ENCODE data around the gene PACS1. TPM values are rescaled to one million over a fixed set of nuclear protein-coding genes. Genes with fewer than 3 reads are reported as not detected.

The PACS1 gene
- total and polyA plus RNA-seq, 8 donors: 14.7 to 269 (median 51.0) TPM

GRCh38 chr11:66267039-66267378, 196.9 kb downstream of the PACS1 start:
- DNase-seq: no peak
- H3K4me3 ChIP-seq: peak overlapping the region; percentile 72 to 81 (median 78)
- no peaks in the 10 kb centered on the region for H3K27me3 ChIP-seq
- intact Hi-C loops (cut with DNase I; ENCODE audit: low total_unique reads): no loop called here
- peaks cover 16 to 51% (median 45%) of the 10 kb centered on the region in 4 donors for H3K4me1 ChIP-seq
- H3K27ac ChIP-seq: peak overlapping the region; percentile 90 to 98 (median 98)
- TF ChIP-seq EP300 (IDR thresholded peaks at IDR 0.05): no peak
- TF ChIP-seq POLR2A (IDR thresholded peaks at IDR 0.05): no peak
- TF ChIP-seq POLR2AphosphoS5 (IDR thresholded peaks at IDR 0.05): no peak
- no peak for TF ChIP-seq CTCF (IDR thresholded peaks at IDR 0.05)
- H3K9me3 ChIP-seq: no peaks in the 10 kb centered on the region
- WGBS, 5 donors: 12 to 28% (median 16%) methylated on average over 11 to 13 of the region's 13 CpGs
- H3K36me3 ChIP-seq: peaks cover 22 to 58% (median 54%) of the 10 kb centered on the region in 4 donors

- Histone ChIP-seq H3K4me1 (peaks cover 16 to 54% (median 45%) of the 10 kb centered on the region in 4 donors), H3K27me3 (no peaks in the 10 kb centered on the region), H3K27ac (peak overlapping the region; percentile 90 to 98 (median 98)), H3K36me3 (peaks cover 22 to 58% (median 54%) of the 10 kb centered on the region in 4 donors), H3K4me3 (peak overlapping the region; percentile 72 to 81 (median 78)), H3K9me3 (no peaks in the 10 kb centered on the region)
- intact Hi-C loops (cut with DNase I; ENCODE audit: low total_unique reads): no loop called here
- WGBS, 5 donors: 0 to 1% (median 0%) methylated on average over 29 to 61 of the region's 61 CpGs
- peak; percentile 89 to 97 for DNase-seq
- TF ChIP-seq CTCF (IDR thresholded peaks at IDR 0.05) (no peak), POLR2A (IDR thresholded peaks at IDR 0.05) (peak in 2 of 4 donors; percentile 34 to 37), EP300 (IDR thresholded peaks at IDR 0.05) (no peak), POLR2AphosphoS5 (IDR thresholded peaks at IDR 0.05) (peak in 2 of 3 donors; percentile 35 to 82)
Observed at GRCh38 chr11:66267379-66268243, 197.5 kb downstream of the PACS1 start.

- intact Hi-C loops (cut with DNase I; ENCODE audit: low total_unique reads): no loop called here
Observed at GRCh38 chr11:66268244-66268951, 198.3 kb downstream of the PACS1 start, which contains the start of gene RAB1B. Gene RAB1B (plus strand): TSS chr11:66268639. CDS start chr11:66268680, 41 bp downstream.

More at GRCh38 chr11:66268244-66268951, 198.3 kb downstream of the PACS1 start, which contains the start of gene RAB1B:
- DNase-seq: peak; percentile 100
- H3K4me3 ChIP-seq: peak within 1 kb of the TSS; percentile 72 to 81 (median 78)
- TF ChIP-seq POLR2A (IDR thresholded peaks at IDR 0.05) (no peak), EP300 (IDR thresholded peaks at IDR 0.05) (no peak), CTCF (IDR thresholded peaks at IDR 0.05) (no peak), POLR2AphosphoS5 (IDR thresholded peaks at IDR 0.05) (peak; percentile 86 to 95 (median 87))
- peaks cover 16 to 54% (median 45%) of the 10 kb centered on the region in 4 donors for H3K4me1 ChIP-seq
- H3K27me3 ChIP-seq: no peaks in the 10 kb centered on the region
- H3K36me3 ChIP-seq: peaks cover 24 to 58% (median 54%) of the 10 kb centered on the region in 4 donors
- peak within 1 kb of the TSS; percentile 96 to 98 (median 98) for H3K27ac ChIP-seq
- no peaks in the 10 kb centered on the region for H3K9me3 ChIP-seq
- 0 to 1% (median 0%) methylated on average over 16 to 64 of the region's 64 CpGs for WGBS, 5 donors

Measured in stomach (tissue), 9 donors.